ENCODE results near the gene HTRA2.

DNA sequence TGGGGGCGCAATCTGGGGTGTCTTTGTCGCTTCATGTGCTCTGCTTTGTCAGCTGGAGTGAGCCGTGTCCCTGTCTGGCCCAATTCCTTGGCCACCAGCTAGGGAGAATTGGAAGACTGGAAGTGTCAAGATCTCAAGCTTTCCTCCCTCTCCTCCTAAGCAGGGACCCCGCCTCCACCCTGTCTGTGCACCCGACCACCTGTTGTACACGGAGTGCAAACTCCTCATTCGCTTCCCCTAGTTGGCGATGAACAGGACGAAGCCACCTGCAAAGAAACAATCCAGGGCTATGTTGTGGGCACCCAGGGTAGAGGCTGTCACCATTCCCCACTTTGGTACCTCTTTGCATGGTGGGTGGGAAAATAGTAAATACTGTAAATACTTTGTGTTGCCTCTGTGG lies 2.0 kb upstream of the HTRA2 start:
- TF ChIP-seq, protein P1, sequence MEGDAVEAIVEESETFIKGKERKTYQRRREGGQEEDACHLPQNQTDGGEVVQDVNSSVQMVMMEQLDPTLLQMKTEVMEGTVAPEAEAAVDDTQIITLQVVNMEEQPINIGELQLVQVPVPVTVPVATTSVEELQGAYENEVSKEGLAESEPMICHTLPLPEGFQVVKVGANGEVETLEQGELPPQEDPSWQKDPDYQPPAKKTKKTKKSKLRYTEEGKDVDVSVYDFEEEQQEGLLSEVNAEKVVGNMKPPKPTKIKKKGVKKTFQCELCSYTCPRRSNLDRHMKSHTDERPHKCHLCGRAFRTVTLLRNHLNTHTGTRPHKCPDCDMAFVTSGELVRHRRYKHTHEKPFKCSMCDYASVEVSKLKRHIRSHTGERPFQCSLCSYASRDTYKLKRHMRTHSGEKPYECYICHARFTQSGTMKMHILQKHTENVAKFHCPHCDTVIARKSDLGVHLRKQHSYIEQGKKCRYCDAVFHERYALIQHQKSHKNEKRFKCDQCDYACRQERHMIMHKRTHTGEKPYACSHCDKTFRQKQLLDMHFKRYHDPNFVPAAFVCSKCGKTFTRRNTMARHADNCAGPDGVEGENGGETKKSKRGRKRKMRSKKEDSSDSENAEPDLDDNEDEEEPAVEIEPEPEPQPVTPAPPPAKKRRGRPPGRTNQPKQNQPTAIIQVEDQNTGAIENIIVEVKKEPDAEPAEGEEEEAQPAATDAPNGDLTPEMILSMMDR (IDR thresholded peaks at IDR 0.05; ENCODE audit: borderline replicate concordance, extremely low read depth, low read length, poor library complexity, severe bottlenecking) = no peak
- no peak for TF ChIP-seq EZH2 (IDR thresholded peaks at IDR 0.05; ENCODE audit: borderline replicate concordance, low read depth, low read length, severe bottlenecking)

Data from DND-41 (cell line).